ENCODE results near the gene SLC8B1. TPM values are rescaled to one million over a fixed set of nuclear protein-coding genes. Genes with fewer than 3 reads are reported as not detected.

The SLC8B1 gene
- total RNA-seq, 1 experiment from 2014 or later: 13.0 TPM

DNA sequence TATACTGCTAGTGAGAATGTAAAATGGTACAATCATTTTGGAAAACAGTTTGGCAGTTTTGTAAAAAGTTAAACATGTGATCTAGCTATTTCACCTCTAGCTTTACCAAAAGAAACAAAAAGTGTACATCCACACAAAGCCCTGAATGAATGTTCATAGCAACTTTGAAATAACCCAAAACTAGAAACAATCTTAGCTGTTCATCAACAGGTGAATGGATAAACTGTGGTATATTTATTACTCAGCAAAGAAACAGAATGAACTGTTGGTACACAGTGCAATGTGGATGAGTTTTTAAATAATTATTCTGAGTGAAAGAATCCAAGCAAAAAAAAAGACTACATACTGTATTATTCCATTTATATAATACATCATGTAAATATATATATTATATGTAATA is 77.3 kb downstream of the SLC8B1 start:
- Mint-ChIP-seq H3K4me3 (ENCODE audit: unreplicated experiment) (no peak overlapping the region), H3K27me3 (ENCODE audit: insufficient read depth, unreplicated experiment) (no peaks in the 10 kb centered on the region), H3K36me3 (ENCODE audit: insufficient read depth, unreplicated experiment) (peaks cover 6% of the 10 kb centered on the region), H3K27ac (ENCODE audit: unreplicated experiment) (no peak overlapping the region), H3K4me1 (ENCODE audit: low read depth, unreplicated experiment) (peaks cover 15% of the 10 kb centered on the region), H3K9me3 (ENCODE audit: unreplicated experiment) (no peaks in the 10 kb centered on the region)
- intact Hi-C loops (cut with micrococcal nuclease; ENCODE audit: unreplicated experiment): no loop called here
- Histone ChIP-seq H3K27me3 (replicated peaks; ENCODE audit: control insufficient read depth, insufficient read depth, low read length) (no peaks in the 10 kb centered on the region), H3K4me1 (0 out of 2 replicates have a peak, but pooled peaks cover 4% of the 10 kb centered on the region), H3K9me3 (no peaks in the 10 kb centered on the region), H3K36me3 (ENCODE audit: control insufficient read depth, insufficient read depth, low read length) (0 out of 2 replicates have a peak, but pooled peaks cover under 1% of the 10 kb centered on the region), H3K4me3 (ENCODE audit: low read depth, low read length) (no peak overlapping the region)
- TF ChIP-seq, protein P1, sequence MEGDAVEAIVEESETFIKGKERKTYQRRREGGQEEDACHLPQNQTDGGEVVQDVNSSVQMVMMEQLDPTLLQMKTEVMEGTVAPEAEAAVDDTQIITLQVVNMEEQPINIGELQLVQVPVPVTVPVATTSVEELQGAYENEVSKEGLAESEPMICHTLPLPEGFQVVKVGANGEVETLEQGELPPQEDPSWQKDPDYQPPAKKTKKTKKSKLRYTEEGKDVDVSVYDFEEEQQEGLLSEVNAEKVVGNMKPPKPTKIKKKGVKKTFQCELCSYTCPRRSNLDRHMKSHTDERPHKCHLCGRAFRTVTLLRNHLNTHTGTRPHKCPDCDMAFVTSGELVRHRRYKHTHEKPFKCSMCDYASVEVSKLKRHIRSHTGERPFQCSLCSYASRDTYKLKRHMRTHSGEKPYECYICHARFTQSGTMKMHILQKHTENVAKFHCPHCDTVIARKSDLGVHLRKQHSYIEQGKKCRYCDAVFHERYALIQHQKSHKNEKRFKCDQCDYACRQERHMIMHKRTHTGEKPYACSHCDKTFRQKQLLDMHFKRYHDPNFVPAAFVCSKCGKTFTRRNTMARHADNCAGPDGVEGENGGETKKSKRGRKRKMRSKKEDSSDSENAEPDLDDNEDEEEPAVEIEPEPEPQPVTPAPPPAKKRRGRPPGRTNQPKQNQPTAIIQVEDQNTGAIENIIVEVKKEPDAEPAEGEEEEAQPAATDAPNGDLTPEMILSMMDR (IDR thresholded peaks at IDR 0.05; ENCODE audit: insufficient read depth in 1 of 2, low read depth in 1 of 2, low read length in 1 of 2, severe bottlenecking in 1 of 2, unreplicated experiment in 1 of 2): no peak
- CTCF ChIA-PET: no interaction called here
- no peak for DNase-seq
- BruUV-seq (replicated peaks): no TSS peak
- POLR2A ChIA-PET: no interaction called here

DNA sequence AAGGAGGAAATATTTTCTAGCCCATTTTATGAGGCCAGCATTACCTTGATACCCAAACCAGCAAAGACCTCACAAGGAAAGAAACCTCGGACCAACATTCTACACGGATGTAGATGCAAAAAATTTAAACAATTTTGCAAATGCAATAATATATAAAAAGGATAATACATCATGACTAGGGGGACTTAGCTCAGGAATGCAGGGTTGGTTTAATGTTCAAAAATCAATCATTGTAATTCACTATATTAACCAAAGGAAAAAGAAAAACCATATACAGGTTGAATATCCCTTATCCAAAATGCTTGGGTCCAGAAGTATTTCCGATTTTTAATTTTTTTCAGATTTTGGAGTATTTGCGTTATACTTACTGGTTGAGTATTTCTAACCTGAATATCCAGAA is 80.6 kb downstream of the SLC8B1 start:
- DNase-seq: no peak
- Mint-ChIP-seq H3K27ac (ENCODE audit: unreplicated experiment) (no peak overlapping the region), H3K4me3 (ENCODE audit: unreplicated experiment) (no peak overlapping the region), H3K36me3 (ENCODE audit: insufficient read depth, unreplicated experiment) (peaks cover 11% of the 10 kb centered on the region), H3K27me3 (ENCODE audit: insufficient read depth, unreplicated experiment) (no peaks in the 10 kb centered on the region), H3K4me1 (ENCODE audit: low read depth, unreplicated experiment) (peaks cover 4% of the 10 kb centered on the region), H3K9me3 (ENCODE audit: unreplicated experiment) (no peaks in the 10 kb centered on the region)
- Histone ChIP-seq H3K27me3 (replicated peaks; ENCODE audit: control insufficient read depth, insufficient read depth, low read length) (no peaks in the 10 kb centered on the region), H3K4me1 (0 out of 2 replicates have a peak, but pooled peaks cover 4% of the 10 kb centered on the region), H3K36me3 (ENCODE audit: control insufficient read depth, insufficient read depth, low read length) (0 out of 2 replicates have a peak, but pooled peaks cover 1% of the 10 kb centered on the region), H3K9me3 (no peaks in the 10 kb centered on the region), H3K4me3 (ENCODE audit: low read depth, low read length) (no peak overlapping the region)
- ChIA-PET CTCF (no interaction called here), POLR2A (interaction anchor here (0.9 kb wide), 1 partner anchor 33 kb away, joined by 3 read pairs; the partner anchor contains the start of gene TPCN1)
- no TSS peak for BruUV-seq (replicated peaks)
- intact Hi-C loops (cut with micrococcal nuclease; ENCODE audit: unreplicated experiment): no loop called here
- TF ChIP-seq, protein P1 (IDR thresholded peaks at IDR 0.05; ENCODE audit: insufficient read depth in 1 of 2, low read depth in 1 of 2, low read length in 1 of 2, severe bottlenecking in 1 of 2, unreplicated experiment in 1 of 2): no peak

DNA sequence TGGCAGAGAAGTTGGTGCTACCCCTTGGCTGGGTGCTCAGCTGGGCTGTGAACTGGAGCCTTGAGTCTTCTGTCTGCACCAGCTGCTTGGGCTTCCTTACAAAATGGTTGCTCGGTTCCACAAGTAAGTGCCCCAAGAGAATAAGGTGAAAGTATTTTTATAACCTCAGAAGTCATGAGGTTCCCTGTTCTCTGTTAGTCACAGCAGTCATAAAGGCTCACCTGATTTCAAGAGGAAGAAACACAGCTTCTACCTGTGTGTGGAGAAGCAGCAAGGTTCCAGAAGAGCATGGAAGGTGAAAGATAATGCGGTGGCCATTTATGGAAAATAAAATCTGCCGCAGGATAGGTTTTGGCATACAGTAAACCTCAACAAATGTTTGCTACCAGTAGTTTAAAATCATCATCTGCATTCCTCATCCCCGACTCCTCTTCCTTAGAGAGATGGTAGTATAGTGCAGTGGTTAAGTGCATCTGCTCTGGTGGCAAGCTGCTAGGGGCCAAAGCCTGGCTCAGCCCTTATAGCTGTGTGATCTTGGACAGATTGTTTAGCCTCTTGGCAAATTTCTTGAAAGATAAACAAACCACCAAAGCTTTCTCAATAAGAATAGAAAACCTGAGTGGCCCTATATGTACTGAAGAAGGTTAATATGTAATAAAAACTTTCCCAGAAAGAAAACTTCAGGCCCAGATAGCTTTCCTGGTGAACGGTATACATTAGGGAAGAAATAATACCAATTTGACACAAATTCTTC is 81.2 kb downstream of the SLC8B1 start:
- H3K9me3 ChIP-seq: no peaks in the 10 kb centered on the region
- H3K4me3 ChIP-seq (ENCODE audit: low read depth, low read length): no peak overlapping the region
- CTCF ChIA-PET: interaction anchor here (0.6 kb wide), 1 partner anchor 81 kb away, joined by 3 read pairs; the partner anchor contains the start of gene SLC8B1
- H3K9me3 Mint-ChIP-seq (ENCODE audit: unreplicated experiment): no peaks in the 10 kb centered on the region
- BruUV-seq (replicated peaks): no TSS peak
- intact Hi-C loops (cut with micrococcal nuclease; ENCODE audit: unreplicated experiment): no loop called here
- TF ChIP-seq, protein P1 (IDR thresholded peaks at IDR 0.05; ENCODE audit: insufficient read depth in 1 of 2, low read depth in 1 of 2, low read length in 1 of 2, severe bottlenecking in 1 of 2, unreplicated experiment in 1 of 2): no peak
- no peak overlapping the region for H3K27ac Mint-ChIP-seq (ENCODE audit: unreplicated experiment)
- peaks cover 3% of the 10 kb centered on the region for H3K4me1 Mint-ChIP-seq (ENCODE audit: low read depth, unreplicated experiment)
- H3K36me3 Mint-ChIP-seq (ENCODE audit: insufficient read depth, unreplicated experiment): peaks cover 17% of the 10 kb centered on the region
- H3K4me3 Mint-ChIP-seq (ENCODE audit: unreplicated experiment): no peak overlapping the region
- H3K36me3 ChIP-seq (ENCODE audit: control insufficient read depth, insufficient read depth, low read length): 0 out of 2 replicates have a peak, but pooled peaks cover 1% of the 10 kb centered on the region
- H3K27me3 ChIP-seq (replicated peaks; ENCODE audit: control insufficient read depth, insufficient read depth, low read length): no peaks in the 10 kb centered on the region
- no peak for DNase-seq
- POLR2A ChIA-PET: interaction anchor here (0.9 kb wide), 1 partner anchor 32 kb away, joined by 3 read pairs; the partner anchor contains the start of gene TPCN1
- no peaks in the 10 kb centered on the region for H3K27me3 Mint-ChIP-seq (ENCODE audit: insufficient read depth, unreplicated experiment)
- H3K4me1 ChIP-seq: 0 out of 2 replicates have a peak, but pooled peaks cover 4% of the 10 kb centered on the region
